Measurements from ENCODE around the gene FERMT3. TPM values are rescaled to one million over a fixed set of nuclear protein-coding genes. Genes with fewer than 3 reads are reported as not detected.
A peak's percentile ranks its signal among the peaks of the same experiment; 100 is the strongest.

Gene FERMT3
- total and polyA plus RNA-seq, 2 of the 13 experiments (the other 11 are each of a cell fraction or from before 2014, with no cell fraction given) = 0.29 TPM; not detected in 1

- TF ChIP-seq ZBTB25 (CRISPR knock-in tag; IDR thresholded peaks at IDR 0.05) = no peak
- TF ChIP-seq ZBED4 (CRISPR knock-in tag; IDR thresholded peaks at IDR 0.05; ENCODE audit: borderline replicate concordance) = peak; percentile 32; the same call in 1 of the 2 replicates
- TF ChIP-seq ZKSCAN1 (IDR thresholded peaks at IDR 0.05; ENCODE audit: low read length) = no peak
- TF ChIP-seq ARNT (IDR thresholded peaks at IDR 0.05) = no peak
- no peak for TF ChIP-seq CSRNP1 (CRISPR knock-in tag; IDR thresholded peaks at IDR 0.05)
- no peak for TF ChIP-seq NBN (conservative IDR thresholded peaks at IDR 0.05)
- TF ChIP-seq ZNF567 (CRISPR knock-in tag; IDR thresholded peaks at IDR 0.05; ENCODE audit: borderline replicate concordance) = no peak
- TF ChIP-seq SP140L (CRISPR knock-in tag; IDR thresholded peaks at IDR 0.05; ENCODE audit: borderline replicate concordance) = no peak
- TF ChIP-seq GATAD2A (CRISPR knock-in tag; IDR thresholded peaks at IDR 0.05) = no peak
- TF ChIP-seq TRIM24 (CRISPR knock-in tag; IDR thresholded peaks at IDR 0.05) = no peak
- TF ChIP-seq PREB (CRISPR knock-in tag; IDR thresholded peaks at IDR 0.05) = no peak
- no peak for TF ChIP-seq MEF2D (CRISPR knock-in tag; IDR thresholded peaks at IDR 0.05)
- TF ChIP-seq ZBTB43 (CRISPR knock-in tag; conservative IDR thresholded peaks at IDR 0.05) = no peak
- TF ChIP-seq NCOA5 (CRISPR knock-in tag; IDR thresholded peaks at IDR 0.05) = no peak
- no peak for TF ChIP-seq ZNF776 (CRISPR knock-in tag; IDR thresholded peaks at IDR 0.05)
- 0 out of 2 replicates have a peak, but pooled peaks have one; percentile 20 for TF ChIP-seq ZNF333 (CRISPR knock-in tag; IDR thresholded peaks at IDR 0.05; ENCODE audit: borderline replicate concordance)
- TF ChIP-seq NFE2L2 (IDR thresholded peaks at IDR 0.05; ENCODE audit: low read length) = no peak
- no peak for TF ChIP-seq ETV6 (CRISPR knock-in tag; conservative IDR thresholded peaks at IDR 0.05)
- no peak for TF ChIP-seq ZNF619 (CRISPR knock-in tag; IDR thresholded peaks at IDR 0.05)
- TF ChIP-seq SP4 (CRISPR knock-in tag; IDR thresholded peaks at IDR 0.05) = peak; percentile 60
- no peak for TF ChIP-seq SRF (IDR thresholded peaks at IDR 0.05; ENCODE audit: low read depth, low read length)
- no peak for TF ChIP-seq ZNF264 (CRISPR knock-in tag; IDR thresholded peaks at IDR 0.05)
- peak; percentile 23; the same call in 1 of the 2 replicates for TF ChIP-seq THAP11 (CRISPR knock-in tag; IDR thresholded peaks at IDR 0.05)
These were observed 28.3 kb downstream of the FERMT3 start (continued) for GRCh38 chr11:64234647-64235379.
